Right renal cortex interstitium (tissue), 3 donors: ENCODE measurements around the gene PEAK1. TPM values are rescaled to one million over a fixed set of nuclear protein-coding genes. Genes with fewer than 3 reads are reported as not detected.

Experiments used
- polyA plus RNA-seq, 3 donors: library from polyadenylated mRNA; unstranded; fragments of 120-200 nt; gene quantifications; one replicate each; pipeline ENCODE4 v1.2.1, GENCODE V29; 2013; ENCODE audit not compliant: insufficient read length in 3 of 3

Gene PEAK1
- polyA plus RNA-seq, 3 donors, result 25.9 to 29.8 (median 28.8) TPM

Other genes with a start within 250 kb of the PEAK1 start
- gene HMG20A, start 784 bp upstream of the PEAK1 start, polyA plus RNA-seq, result 10 to 100 TPM; 64.5 to 75.0 (median 74.2) TPM
- 10 to 100 TPM; 14.0 to 16.6 (median 14.8) TPM for gene LINGO1, start 212.8 kb upstream of the PEAK1 start, polyA plus RNA-seq